Endothelial cell (in vitro differentiated cells): ENCODE data around the gene TLCD3B. TPM values are rescaled to one million over a fixed set of nuclear protein-coding genes. Genes with fewer than 3 reads are reported as not detected.

ENCODE experiments used
- DNase-seq: peaks from one replicate; pipeline ENCODE4 v3.0.0; 2021; ENCODE audit warnings: low spot score
- H3K27ac Mint-ChIP-seq: one replicate; pipeline ENCODE4 v1.8.0; 2021; ENCODE audit warnings: mixed read lengths, inconsistent platforms; ENCODE audit not compliant: unreplicated experiment
- H3K27me3 Mint-ChIP-seq: one replicate; pipeline ENCODE4 v1.8.0; 2021; ENCODE audit warnings: mild to moderate bottlenecking, moderate library complexity, mixed read lengths, inconsistent platforms; ENCODE audit not compliant: unreplicated experiment
- H3K36me3 Mint-ChIP-seq: one replicate; pipeline ENCODE4 v1.8.0; 2021; ENCODE audit warnings: mild to moderate bottlenecking, low read depth, mixed read lengths, inconsistent platforms; ENCODE audit not compliant: unreplicated experiment
- H3K4me1 Mint-ChIP-seq: one replicate; pipeline ENCODE4 v1.8.0; 2021; ENCODE audit warnings: mild to moderate bottlenecking, mixed read lengths, inconsistent platforms; ENCODE audit not compliant: unreplicated experiment
- H3K4me3 Mint-ChIP-seq: one replicate; pipeline ENCODE4 v1.8.0; 2021; ENCODE audit warnings: mild to moderate bottlenecking, mixed read lengths, inconsistent platforms; ENCODE audit not compliant: unreplicated experiment
- H3K9me3 Mint-ChIP-seq: one replicate; pipeline ENCODE4 v1.8.0; 2021; ENCODE audit warnings: mixed read lengths, inconsistent platforms; ENCODE audit not compliant: unreplicated experiment
- CTCF ChIP-seq: fragments of 200-600 bp; sonication (generic); IDR thresholded peaks from one replicate; pipeline ENCODE4 v1.5.0; 2021; ENCODE audit warnings: antibody characterized with exemption; ENCODE audit not compliant: unreplicated experiment
- total RNA-seq: library from RNA; stranded (reverse); fragmentation: NEBNext Ultra II Directional; extraction: Animal tissue kit (Norgen Biotek cat#: 25700); gene quantifications from one replicate; pipeline ENCODE4 v1.2.1, GENCODE V29; 2021; ENCODE audit not compliant: unreplicated experiment

The TLCD3B gene
- total RNA-seq, 1 donor from 2014 or later: 1.4 TPM

- TF ChIP-seq CTCF: no peak
- Mint-ChIP-seq H3K9me3 (no peaks in the 10 kb centered on the region), H3K27ac (peak overlapping the region; percentile 5)
These were observed 43.5 kb downstream of the TLCD3B start for GRCh38 chr16:29987371-29988085.

GRCh38 chr16:29986931-29987330 lies 44.1 kb downstream of the TLCD3B start:
- no peaks in the 10 kb centered on the region for H3K9me3 Mint-ChIP-seq
- H3K27me3 Mint-ChIP-seq: peaks cover 29% of the 10 kb centered on the region
- peaks cover 73% of the 10 kb centered on the region for H3K36me3 Mint-ChIP-seq
- peak overlapping the region; percentile 48 for H3K27ac Mint-ChIP-seq
- no peak for TF ChIP-seq CTCF
- no peak overlapping the region for H3K4me3 Mint-ChIP-seq
- peaks cover 47% of the 10 kb centered on the region for H3K4me1 Mint-ChIP-seq
- no peak for DNase-seq

More at GRCh38 chr16:29987371-29988085, 43.5 kb downstream of the TLCD3B start:
- Mint-ChIP-seq H3K4me3 (peak overlapping the region; percentile 39), H3K27me3 (peaks cover 31% of the 10 kb centered on the region), H3K36me3 (peaks cover 73% of the 10 kb centered on the region), H3K4me1 (peaks cover 47% of the 10 kb centered on the region)
- no peak for DNase-seq

DNA sequence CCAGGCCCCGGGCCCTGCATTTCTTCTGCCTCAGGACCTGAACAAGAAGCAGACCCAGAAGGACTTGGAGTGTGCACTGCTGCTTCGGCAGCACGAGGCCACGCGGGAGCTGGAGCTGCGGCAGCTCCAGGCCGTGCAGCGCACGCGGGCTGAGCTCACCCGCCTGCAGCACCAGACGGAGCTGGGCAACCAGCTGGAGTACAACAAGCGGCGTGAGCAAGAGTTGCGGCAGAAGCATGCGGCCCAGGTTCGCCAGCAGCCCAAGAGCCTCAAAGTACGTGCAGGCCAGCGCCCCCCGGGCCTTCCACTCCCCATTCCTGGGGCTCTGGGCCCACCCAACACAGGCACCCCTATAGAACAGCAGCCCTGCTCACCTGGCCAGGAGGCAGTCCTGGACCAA lies 44.8 kb downstream of the TLCD3B start:
- Mint-ChIP-seq H3K9me3 (no peaks in the 10 kb centered on the region), H3K27me3 (peaks cover 29% of the 10 kb centered on the region), H3K4me1 (peaks cover 50% of the 10 kb centered on the region), H3K36me3 (peaks cover 70% of the 10 kb centered on the region), H3K27ac (peak overlapping the region; percentile 48), H3K4me3 (no peak overlapping the region)
- TF ChIP-seq CTCF: no peak
- no peak for DNase-seq

DNA sequence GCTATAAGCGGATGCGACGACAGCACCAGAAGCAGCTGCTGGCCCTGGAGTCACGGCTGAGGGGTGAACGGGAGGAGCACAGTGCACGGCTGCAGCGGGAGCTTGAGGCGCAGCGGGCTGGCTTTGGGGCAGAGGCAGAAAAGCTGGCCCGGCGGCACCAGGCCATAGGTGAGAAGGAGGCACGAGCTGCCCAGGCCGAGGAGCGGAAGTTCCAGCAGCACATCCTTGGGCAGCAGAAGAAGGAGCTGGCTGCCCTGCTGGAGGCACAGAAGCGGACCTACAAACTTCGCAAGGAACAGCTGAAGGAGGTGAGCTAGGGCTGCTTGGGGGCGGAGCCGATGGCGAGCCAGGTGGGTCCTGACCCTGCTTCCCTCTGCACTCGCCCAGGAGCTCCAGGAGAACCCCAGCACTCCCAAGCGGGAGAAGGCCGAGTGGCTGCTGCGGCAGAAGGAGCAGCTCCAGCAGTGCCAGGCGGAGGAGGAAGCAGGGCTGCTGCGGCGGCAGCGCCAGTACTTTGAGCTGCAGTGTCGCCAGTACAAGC lies 45.7 kb downstream of the TLCD3B start:
- peaks cover 26% of the 10 kb centered on the region for H3K27me3 Mint-ChIP-seq
- DNase-seq: no peak
- no peak overlapping the region for H3K27ac Mint-ChIP-seq
- peaks cover 72% of the 10 kb centered on the region for H3K36me3 Mint-ChIP-seq
- H3K4me1 Mint-ChIP-seq: peaks cover 52% of the 10 kb centered on the region
- H3K9me3 Mint-ChIP-seq: no peaks in the 10 kb centered on the region
- H3K4me3 Mint-ChIP-seq: no peak overlapping the region
- no peak for TF ChIP-seq CTCF

DNA sequence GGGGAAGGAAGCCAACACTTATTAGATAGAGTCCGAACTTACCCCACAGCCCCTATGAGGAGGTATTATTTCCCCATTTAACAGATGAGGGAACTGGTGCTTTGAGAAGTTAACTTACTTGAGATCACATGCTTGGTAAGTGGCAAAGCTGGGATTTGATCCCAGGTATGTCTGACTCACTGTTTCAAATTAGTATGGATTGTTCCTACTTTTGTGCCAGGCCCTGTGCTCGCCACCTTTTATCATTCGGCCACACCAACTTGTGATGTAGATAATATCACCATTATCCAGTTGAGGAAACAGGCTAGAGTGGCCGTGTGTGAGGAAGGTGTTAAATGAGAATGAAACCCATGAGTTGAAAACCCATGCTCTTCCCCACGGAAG lies 46.3 kb downstream of the TLCD3B start:
- no peak for TF ChIP-seq CTCF
- H3K27ac Mint-ChIP-seq: peak overlapping the region; percentile 78
- no peaks in the 10 kb centered on the region for H3K9me3 Mint-ChIP-seq
- peaks cover 72% of the 10 kb centered on the region for H3K36me3 Mint-ChIP-seq
- H3K4me1 Mint-ChIP-seq: peaks cover 54% of the 10 kb centered on the region
- peaks cover 23% of the 10 kb centered on the region for H3K27me3 Mint-ChIP-seq
- H3K4me3 Mint-ChIP-seq: no peak overlapping the region
- DNase-seq: no peak
